Measurements from ENCODE around the gene BATF.
"Not testable (repeated sequence)": the region's sequence is repeated elsewhere in the genome, so short reads cannot be mapped to it uniquely, and the experiment has no call there.

BATF gene

DNA sequence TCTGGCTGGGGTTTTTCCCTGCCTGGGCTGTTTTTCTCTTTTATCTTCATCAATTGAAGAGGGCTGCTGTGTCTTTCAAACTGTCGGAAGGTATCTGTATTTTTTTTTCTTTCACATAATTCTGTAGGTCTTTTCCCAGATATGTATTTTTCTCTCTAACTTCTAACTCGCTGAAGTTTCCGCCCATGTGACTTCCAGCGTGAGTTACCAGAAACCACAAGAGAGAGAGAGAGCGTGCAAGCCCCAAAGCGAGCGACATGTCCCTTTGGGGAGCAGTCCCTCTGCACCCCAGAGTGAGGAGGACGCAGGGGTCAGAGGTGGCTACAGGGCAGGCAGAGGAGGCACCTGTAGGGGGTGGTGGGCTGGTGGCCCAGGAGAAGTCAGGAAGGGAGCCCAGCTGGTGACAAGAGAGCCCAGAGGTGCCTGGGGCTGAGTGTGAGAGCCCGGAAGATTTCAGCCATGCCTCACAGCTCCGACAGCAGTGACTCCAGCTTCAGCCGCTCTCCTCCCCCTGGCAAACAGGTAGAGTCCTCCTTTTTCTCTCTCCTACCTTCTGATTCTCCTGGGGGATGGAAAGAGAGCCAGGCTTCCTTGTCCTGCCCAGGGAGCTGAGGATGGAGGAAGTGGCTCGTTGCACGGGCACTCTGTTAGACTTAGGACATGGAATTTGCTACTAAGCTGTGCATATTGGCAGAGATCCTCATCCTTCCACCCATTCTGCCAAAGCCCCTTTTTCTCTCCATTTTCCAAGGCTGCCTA, at the start of gene BATF:
BATF (plus strand) TSS at position 246 of the 759 bp plus-strand sequence; CDS start at position 460, 214 bp downstream.
- DNase-seq = peak; percentile 68

DNA sequence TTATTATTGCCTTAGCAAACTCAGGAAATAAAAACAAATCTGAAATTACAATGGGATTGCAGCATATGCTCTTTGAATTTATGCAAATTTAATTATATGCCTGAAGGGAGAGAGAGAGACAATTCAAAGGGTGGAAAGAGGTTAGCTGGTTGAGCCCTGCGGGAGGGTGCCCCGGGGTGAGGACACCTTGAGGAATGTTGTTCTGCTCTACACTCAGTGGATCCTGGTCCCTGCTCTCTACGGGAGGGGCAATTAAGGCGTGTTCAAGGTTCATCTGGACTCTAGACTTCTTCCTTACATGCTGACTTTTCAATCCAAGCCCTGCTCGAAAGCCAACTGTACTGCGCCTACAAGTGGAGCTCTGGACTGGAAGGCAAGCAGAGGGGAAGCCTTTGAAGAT, 48.1 kb upstream of the BATF start:
- DNase-seq = not testable (repeated sequence)

- no peak for DNase-seq
Measured at GRCh38 chr14:75476274-75476995, 45.8 kb upstream of the BATF start.

GRCh38 chr14:75477881-75478280, 44.4 kb upstream of the BATF start:
- DNase-seq = no peak

DNA sequence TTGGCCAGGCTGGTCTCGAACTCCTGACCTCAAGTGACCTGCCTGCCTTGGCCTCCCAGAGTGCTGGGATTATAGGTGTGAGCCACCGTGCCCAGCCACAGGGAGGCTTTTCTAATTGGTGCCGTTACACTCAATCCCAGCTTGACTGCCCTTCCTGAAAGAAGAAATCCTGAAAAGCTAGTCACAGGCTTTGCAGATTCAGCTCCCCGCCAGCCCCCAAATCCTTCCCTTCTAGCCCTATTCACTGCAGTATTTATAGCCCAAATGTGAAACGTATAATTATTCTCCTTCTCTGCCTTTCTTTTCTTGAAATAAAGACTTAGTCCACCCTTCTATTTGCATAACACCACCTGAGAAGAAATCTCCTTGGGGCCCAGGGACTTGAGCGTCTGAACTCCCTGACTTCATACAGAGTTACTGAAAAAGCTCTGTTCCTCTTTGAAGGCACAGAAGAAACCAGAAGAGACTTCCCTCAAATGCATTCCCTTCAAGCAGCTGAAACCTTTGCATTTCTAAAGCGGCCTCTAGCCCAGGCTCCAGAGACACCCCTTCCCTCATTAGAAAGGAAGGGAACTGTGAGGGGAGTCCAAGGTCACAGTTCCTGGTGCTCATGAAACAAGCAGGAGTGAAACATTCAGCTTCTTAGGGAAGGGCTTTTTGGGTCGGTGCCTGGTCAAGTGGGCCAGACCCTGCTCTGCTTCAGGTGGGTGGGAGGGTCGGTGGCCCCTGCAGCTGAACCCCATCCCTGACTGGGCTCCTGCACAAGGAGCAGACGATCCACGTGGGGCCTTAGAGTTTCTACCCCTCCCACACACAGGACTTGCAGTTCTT, 42.3 kb upstream of the BATF start:
- DNase-seq = no peak

DNA sequence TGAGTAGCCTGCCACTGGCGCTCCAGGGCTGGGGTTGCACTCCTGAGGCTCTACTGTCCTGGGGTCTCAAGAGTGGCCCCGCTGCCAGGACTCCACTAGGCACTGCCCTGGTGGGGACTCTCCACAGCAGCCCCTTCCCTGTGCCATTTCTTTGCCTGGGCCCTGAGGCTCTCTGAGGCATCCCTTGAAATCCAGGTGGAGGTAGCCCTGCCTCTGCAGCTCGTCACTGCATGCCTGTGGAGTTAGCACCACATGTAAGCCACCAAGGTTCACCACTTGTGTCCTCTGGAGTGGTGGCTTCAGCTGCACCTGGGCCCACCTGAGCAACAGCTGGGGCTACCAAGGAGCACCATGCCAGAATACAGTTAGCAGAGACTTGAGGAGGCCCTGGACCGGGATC, 39.9 kb upstream of the BATF start:
- no peak for DNase-seq

- no peak for DNase-seq
Measured at GRCh38 chr14:75484711-75485429, 37.4 kb upstream of the BATF start.

DNA sequence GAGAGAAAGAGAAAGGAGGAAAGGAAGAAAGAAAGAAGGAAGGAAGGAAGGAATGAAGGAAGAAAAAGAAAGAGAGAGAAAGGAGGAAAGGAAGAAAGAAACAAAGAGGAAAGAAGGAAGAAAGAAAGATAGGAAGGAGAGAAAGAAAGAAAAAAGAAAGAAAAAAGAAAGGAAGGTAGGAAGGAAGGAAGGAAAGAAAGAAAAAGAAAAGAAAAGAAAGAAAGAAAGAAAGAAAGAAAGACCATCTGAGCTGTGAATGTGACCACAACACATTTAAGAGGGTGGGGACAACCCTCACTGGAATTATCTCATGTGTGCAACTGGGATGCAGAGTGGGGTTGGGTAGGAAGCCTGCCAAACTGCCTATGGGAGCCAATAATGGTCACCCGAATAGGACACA, 36.0 kb upstream of the BATF start:
- no peak for DNase-seq

DNA sequence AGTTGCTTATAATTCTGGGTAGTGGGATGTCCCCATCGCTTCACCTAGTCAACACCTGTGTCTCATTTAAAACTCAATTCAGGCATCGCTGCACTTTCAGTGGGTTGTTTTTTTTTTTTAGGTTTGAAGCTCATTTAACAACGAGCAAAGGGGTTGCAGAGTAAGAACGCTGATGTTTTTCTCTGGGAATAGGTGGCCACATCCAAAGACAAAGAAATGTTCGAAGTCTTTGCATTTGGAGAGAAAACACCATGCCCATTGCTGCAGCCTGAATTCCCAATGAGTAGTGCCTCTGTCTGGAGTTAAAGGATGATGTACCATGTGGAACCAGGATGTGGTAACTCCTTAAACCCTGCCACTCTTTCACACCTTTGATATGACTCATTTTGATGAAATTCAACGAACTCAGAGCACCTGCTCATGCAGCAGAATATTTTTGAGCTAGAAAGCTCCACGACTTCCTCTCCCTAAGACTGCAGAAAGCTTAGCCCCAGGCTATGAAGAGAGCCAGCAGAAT, 35.1 kb upstream of the BATF start:
- no peak for DNase-seq

DNA sequence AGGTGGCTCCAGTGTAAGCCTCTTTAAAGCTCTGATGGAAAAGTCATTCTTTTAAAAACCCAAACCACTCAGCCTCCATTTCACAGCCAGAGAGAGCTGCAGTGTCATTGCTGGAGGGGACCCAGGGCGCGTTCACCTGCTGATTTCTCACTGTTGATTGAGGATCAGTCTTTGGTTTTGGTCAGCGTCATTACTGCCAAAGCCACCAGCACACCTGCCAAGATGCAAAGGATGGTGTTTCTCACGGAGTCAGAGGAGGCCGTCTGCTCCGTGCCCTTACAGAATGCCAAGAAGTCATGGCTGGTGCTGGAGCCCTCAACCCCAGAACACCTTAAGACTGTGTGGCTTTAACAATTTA, 32.8 kb upstream of the BATF start:
- no peak for DNase-seq

DNA sequence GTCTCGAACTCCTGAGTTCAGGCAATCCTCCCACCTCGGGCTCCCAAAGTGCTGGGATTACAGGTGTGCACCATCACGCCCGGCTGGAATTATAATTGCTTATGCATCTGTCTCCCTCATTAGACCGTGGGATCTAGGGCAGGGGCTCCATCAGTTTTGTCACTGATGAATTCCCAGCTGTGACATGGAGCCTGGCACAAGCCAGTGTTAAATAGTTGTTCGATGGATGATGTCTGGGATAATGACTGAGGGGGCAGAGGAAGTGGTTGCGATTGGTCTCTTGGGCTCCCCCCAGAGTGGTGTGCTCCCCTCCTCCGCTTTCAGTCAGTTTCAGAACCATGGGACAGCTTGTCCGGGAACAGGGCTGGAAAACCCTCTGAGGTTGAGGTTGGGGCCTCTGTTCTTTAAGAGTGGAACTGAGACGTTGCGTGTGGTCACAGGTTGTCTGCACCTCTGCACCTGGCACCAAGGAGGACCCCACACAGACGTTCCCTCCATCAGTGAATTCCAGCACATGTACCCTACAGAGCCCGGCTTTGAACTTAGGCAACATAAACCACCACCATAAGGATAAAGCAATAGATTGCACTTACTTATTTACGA, 30.8 kb upstream of the BATF start:
- no peak for DNase-seq

- no peak for DNase-seq
Measured at GRCh38 chr14:75492832-75493591, 29.3 kb upstream of the BATF start.

DNA sequence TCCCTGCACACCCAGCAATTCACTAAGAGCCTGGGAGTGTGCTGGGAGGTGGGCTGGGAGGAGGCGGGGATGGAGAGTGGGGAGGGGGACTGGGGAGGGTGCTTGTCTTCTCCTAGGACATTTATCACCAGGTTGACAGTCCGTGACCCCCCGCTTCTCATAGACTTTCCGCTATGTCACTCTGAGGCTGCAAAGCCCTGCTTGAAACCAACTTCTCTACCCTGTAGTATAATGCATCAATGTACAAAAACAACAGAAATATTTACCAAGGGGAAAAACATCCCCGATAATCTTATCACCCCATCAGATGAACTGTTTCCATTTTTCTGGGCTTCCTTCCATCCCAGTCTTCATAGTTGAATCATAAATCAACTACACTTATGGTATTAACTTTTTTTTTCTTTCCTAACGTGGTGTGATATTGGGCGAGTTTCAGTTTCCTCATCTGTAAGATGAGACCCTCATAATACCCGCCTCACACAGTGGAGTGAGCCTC, 28.6 kb upstream of the BATF start:
- DNase-seq = no peak

GRCh38 chr14:75494896-75495295, 27.4 kb upstream of the BATF start:
- no peak for DNase-seq

DNA sequence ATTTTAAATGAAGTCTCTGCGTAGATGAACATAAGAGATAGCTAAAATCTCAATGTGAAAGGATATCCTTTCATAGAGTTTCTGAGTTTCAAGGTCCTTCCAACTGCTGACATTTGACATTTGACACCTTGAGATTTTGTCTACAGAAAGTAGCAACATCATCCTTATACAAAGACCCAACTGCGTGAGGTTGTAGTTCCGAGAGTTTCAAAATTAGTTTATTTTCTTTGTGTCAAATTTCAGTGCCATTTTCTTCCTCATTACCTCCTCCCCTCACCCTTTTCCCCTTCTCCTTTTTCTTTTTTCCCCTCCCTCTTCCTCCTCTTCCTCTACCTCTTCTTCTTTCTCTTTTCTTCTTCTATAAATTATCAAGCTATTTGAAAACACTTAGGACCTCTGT, 26.9 kb upstream of the BATF start:
- DNase-seq = no peak

DNA sequence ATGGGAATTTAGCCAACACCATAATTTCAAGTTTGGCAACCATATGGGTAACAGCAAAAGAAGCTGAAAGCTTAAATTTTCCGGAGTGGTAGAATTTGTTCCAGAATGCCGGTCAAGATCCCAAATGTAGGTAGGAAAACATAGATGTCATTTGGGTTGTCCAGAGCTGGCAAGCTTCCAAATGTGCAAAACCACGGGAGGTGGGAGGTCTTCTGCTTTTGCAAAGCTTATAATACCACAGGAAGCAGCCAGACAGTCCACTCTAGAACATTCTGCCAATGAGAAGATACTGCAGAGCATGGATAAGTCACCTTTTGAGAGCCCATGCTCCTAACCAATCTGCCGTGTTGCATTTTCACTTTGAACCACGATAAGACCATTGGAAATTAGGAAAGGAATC, 26.4 kb upstream of the BATF start:
- no peak for DNase-seq

DNA sequence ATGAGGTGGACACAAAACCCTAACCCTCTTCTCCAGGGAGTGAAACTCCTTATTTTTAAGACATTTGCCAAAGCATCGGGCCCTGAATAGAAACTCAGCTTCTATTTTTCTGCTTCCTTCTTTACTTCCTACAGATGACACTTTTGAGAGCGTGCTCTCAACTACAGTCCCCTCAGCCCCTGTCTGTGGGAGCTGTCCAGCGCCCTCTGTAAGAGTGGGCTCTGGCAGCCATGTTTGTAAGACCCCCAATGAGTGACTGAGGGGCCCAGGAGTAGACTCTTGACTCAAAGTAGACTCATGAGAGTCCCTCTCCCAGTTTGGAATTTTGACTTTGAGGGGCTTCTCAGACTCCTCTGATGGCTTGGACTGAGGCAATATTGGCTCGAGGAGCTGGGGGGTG, 25.5 kb upstream of the BATF start:
- no peak for DNase-seq

- no peak for DNase-seq
Measured at GRCh38 chr14:75497191-75497590, 25.1 kb upstream of the BATF start.

DNA sequence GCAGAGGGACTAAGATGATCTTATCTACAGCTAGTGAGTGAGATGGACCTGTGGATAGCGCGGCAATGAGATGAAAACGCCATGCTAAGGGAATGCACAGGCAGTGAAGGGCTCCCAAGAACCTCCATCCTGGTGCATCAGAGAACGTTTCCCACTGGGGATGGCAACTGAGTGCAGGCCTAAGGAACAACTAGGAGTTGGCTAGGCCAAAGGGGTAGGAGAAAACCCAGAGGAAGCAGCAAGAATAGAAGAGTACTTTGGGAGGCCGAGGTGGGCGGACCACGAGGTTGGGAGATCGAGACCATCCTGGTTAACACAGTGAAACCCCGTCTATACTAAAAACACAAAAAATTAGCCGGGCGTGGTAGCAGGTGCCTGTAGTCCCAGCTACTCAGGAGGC, 24.6 kb upstream of the BATF start:
- no peak for DNase-seq

DNA sequence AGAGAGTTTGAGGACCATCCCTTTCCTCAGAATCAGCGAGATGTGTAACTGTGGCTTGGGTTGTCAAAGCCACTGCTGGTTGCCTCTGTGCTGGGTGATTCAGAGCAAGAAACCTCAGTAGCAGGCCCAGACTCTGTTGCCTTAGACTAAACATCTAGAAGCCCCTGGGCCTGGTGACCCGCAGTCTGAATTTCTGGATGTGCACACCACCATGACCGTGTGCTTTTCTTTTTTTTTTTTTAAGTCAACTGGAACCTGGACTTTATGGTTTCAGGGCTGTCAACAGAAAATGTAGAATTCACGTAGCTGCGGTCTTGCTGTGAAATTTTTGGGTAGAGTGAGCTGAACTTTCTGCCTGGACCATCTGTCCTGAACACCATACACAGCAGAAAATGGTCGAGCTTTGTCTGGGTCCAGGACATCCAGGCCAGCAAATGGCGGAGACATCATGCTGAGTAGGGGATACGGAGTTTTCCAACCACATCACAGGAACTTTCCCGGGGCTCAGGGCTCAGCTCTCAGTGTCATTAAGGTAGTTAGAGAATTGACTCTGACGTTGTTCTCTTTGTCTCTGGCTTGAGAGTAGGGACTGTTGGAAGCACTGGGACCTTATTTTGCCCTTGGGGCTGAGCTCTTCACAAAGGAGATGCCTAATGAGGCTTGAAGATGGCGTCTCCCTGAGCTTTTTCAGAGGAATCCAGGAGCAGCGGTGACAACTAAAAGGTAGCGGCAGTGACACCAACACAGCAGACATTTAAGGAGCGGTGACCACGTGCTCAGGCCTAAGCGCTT, 23.0 kb upstream of the BATF start:
- DNase-seq = no peak

DNA sequence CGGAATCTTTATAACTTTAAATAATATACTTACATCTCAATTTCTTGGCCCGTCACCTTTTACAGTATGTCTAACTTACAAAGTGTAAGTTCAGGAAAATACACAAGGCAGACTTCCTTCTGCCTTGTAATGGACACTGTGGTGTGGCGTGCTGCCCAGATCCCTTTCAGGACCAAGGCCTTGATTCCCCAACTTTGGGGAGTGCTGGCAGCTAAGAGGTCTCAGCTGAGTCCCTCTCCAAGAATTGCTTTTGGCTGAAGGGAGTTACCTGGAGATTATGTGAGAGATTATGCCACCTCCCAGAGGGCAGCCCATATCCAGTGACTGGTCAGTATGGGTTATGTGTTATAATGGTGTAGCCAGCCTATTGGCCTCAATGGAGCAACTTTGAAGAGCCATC, 21.2 kb upstream of the BATF start:
- DNase-seq = no peak
